PC-9 (cell line): ENCODE results near the gene LCE1E.

Source experiments
- CTCF ChIP-seq: fragments of 200-600 bp; sonication (generic); conservative IDR thresholded peaks from 2 replicates; pipeline ENCODE4 v1.6.1; 2017; ENCODE audit warnings: mixed run types, antibody characterized with exemption, mild to moderate bottlenecking, moderate library complexity
- EZH2 ChIP-seq: fragments of 200-600 bp; sonication (generic); IDR thresholded peaks from 2 replicates; pipeline ENCODE4 v1.8.0; 2017; ENCODE audit warnings: antibody characterized with exemption, low read depth

GRCh38 chr1:152760551-152761190 is 25.4 kb upstream of the LCE1E start:
- TF ChIP-seq CTCF (no peak), EZH2 (no peak)
